Subcutaneous abdominal adipose tissue (tissue), 5 donors: ENCODE results near the gene PCNX3.

Experiments used
- H3K27ac ChIP-seq: one replicate; pipeline ENCODE4 v1.7.0; 2013; ENCODE audit warnings: low read depth, mild to moderate bottlenecking, inconsistent platforms, low read length, moderate library complexity
- H3K27me3 ChIP-seq, 5 donors: one replicate each; pipeline ENCODE4 v1.7.0; 2013; ENCODE audit warnings: low read length in 5 of 5, inconsistent platforms in 1 of 5; ENCODE audit not compliant: control insufficient read depth in 5 of 5, insufficient read depth in 4 of 5
- H3K36me3 ChIP-seq, 5 donors: one replicate each; pipeline ENCODE4 v1.7.0; 2013; ENCODE audit warnings: low read length in 5 of 5; ENCODE audit not compliant: control insufficient read depth in 5 of 5, insufficient read depth in 5 of 5
- H3K4me1 ChIP-seq, 5 donors: one replicate each; pipeline ENCODE4 v1.7.0; 2013; ENCODE audit warnings: low read length in 5 of 5, mild to moderate bottlenecking in 3 of 5, moderate library complexity in 1 of 5; ENCODE audit not compliant: control insufficient read depth in 5 of 5, insufficient read depth in 5 of 5
- H3K4me3 ChIP-seq, 5 donors: one replicate each; pipeline ENCODE4 v1.7.0; 2013; ENCODE audit warnings: low read length in 5 of 5, low read depth in 1 of 5
- H3K9ac ChIP-seq, 5 donors: one replicate each; pipeline ENCODE4 v1.7.0; 2013; ENCODE audit warnings: low read length in 5 of 5, mild to moderate bottlenecking in 4 of 5, moderate library complexity in 3 of 5
- H3K9me3 ChIP-seq, 5 donors: one replicate each; pipeline ENCODE4 v1.7.0; 2013; ENCODE audit warnings: low read length in 5 of 5; ENCODE audit not compliant: control insufficient read depth in 5 of 5
- donor health status: healthy.
- donor health status: healthy.
- donor health status: healthy.
- donor health status: healthy.
- donor health status: healthy.

Gene PCNX3

GRCh38 chr11:65574811-65575567, 40.6 kb upstream of the PCNX3 start:
- peak overlapping the region; percentile 50 to 97 (median 72) for H3K4me3 ChIP-seq
- H3K9ac ChIP-seq: peak overlapping the region; percentile 59 to 88 (median 74)
- peaks cover 9 to 75% (median 68%) of the 10 kb centered on the region in 5 donors for H3K4me1 ChIP-seq
- no peaks in the 10 kb centered on the region for H3K27me3 ChIP-seq
- H3K27ac ChIP-seq: peak overlapping the region; percentile 84
- peaks cover 0 to 19% (median 9%) of the 10 kb centered on the region in 5 donors for H3K36me3 ChIP-seq
- H3K9me3 ChIP-seq: no peaks in the 10 kb centered on the region

GRCh38 chr11:65575568-65576231, 39.9 kb upstream of the PCNX3 start, which contains the start of gene EHBP1L1:
Gene EHBP1L1, plus strand, starts transcription at chr11:65576053. Its CDS starts 250 bp downstream, at chr11:65576303.
- Histone ChIP-seq H3K4me1 (peaks cover 9 to 71% (median 65%) of the 10 kb centered on the region in 5 donors), H3K27ac (peak within 1 kb of the TSS; percentile 84), H3K9me3 (no peaks in the 10 kb centered on the region), H3K4me3 (peak within 1 kb of the TSS; percentile 66 to 97 (median 72)), H3K9ac (peak within 1 kb of the TSS; percentile 63 to 88 (median 81)), H3K36me3 (peaks cover 0 to 26% (median 16%) of the 10 kb centered on the region in 5 donors), H3K27me3 (no peaks in the 10 kb centered on the region)

GRCh38 chr11:65576232-65576866, 39.2 kb upstream of the PCNX3 start:
- Histone ChIP-seq H3K36me3 (peaks cover 0 to 32% (median 21%) of the 10 kb centered on the region in 5 donors), H3K4me3 (peak overlapping the region; percentile 62 to 77 (median 66)), H3K9ac (peak overlapping the region; percentile 28 to 81 (median 43)), H3K4me1 (peaks cover 9 to 64% (median 58%) of the 10 kb centered on the region in 5 donors), H3K27ac (peak overlapping the region; percentile 75), H3K27me3 (no peaks in the 10 kb centered on the region), H3K9me3 (no peaks in the 10 kb centered on the region)

GRCh38 chr11:65576867-65577755, 38.5 kb upstream of the PCNX3 start:
- Histone ChIP-seq H3K9ac (peak overlapping the region; percentile 28 to 81 (median 43)), H3K4me3 (peak overlapping the region; percentile 62 to 77 (median 66)), H3K27me3 (no peaks in the 10 kb centered on the region), H3K36me3 (peaks cover 0 to 39% (median 29%) of the 10 kb centered on the region in 5 donors), H3K27ac (peak overlapping the region; percentile 75), H3K9me3 (no peaks in the 10 kb centered on the region), H3K4me1 (peaks cover 5 to 57% (median 51%) of the 10 kb centered on the region in 5 donors)

GRCh38 chr11:65577756-65578109, 37.8 kb upstream of the PCNX3 start:
- Histone ChIP-seq H3K27ac (peak overlapping the region; percentile 75), H3K27me3 (no peaks in the 10 kb centered on the region), H3K9ac (peak overlapping the region in 3 of 5 donors; percentile 21 to 71 (median 43)), H3K36me3 (peaks cover 0 to 43% (median 29%) of the 10 kb centered on the region in 5 donors), H3K9me3 (no peaks in the 10 kb centered on the region), H3K4me3 (peak overlapping the region; percentile 25 to 77 (median 66)), H3K4me1 (peaks cover 5 to 55% (median 50%) of the 10 kb centered on the region in 5 donors)

- no peaks in the 10 kb centered on the region for H3K27me3 ChIP-seq
- peak overlapping the region in 1 of 5 donors; percentile 71 for H3K9ac ChIP-seq
- peak overlapping the region; percentile 75 for H3K27ac ChIP-seq
- H3K36me3 ChIP-seq: peaks cover 0 to 43% (median 29%) of the 10 kb centered on the region in 5 donors
- H3K4me1 ChIP-seq: peaks cover 5 to 51% (median 47%) of the 10 kb centered on the region in 5 donors
- H3K9me3 ChIP-seq: no peaks in the 10 kb centered on the region
- H3K4me3 ChIP-seq: peak overlapping the region in 3 of 5 donors; percentile 62 to 77 (median 73)
Measured at GRCh38 chr11:65578134-65578533, 37.4 kb upstream of the PCNX3 start.

- Histone ChIP-seq H3K27me3 (no peaks in the 10 kb centered on the region), H3K4me1 (peaks cover 5 to 46% (median 41%) of the 10 kb centered on the region in 5 donors), H3K9ac (no peak overlapping the region), H3K36me3 (peaks cover 0 to 44% (median 30%) of the 10 kb centered on the region in 5 donors), H3K9me3 (no peaks in the 10 kb centered on the region), H3K27ac (no peak overlapping the region), H3K4me3 (no peak overlapping the region)
Measured at GRCh38 chr11:65578667-65579066, 36.9 kb upstream of the PCNX3 start.

GRCh38 chr11:65579291-65579690, 36.3 kb upstream of the PCNX3 start:
- no peak overlapping the region for H3K4me3 ChIP-seq
- peaks cover 5 to 42% (median 38%) of the 10 kb centered on the region in 5 donors for H3K4me1 ChIP-seq
- no peak overlapping the region for H3K27ac ChIP-seq
- H3K9me3 ChIP-seq: no peaks in the 10 kb centered on the region
- H3K36me3 ChIP-seq: peaks cover 0 to 51% (median 36%) of the 10 kb centered on the region in 5 donors
- no peaks in the 10 kb centered on the region for H3K27me3 ChIP-seq
- no peak overlapping the region for H3K9ac ChIP-seq

- Histone ChIP-seq H3K9ac (no peak overlapping the region), H3K4me3 (no peak overlapping the region), H3K4me1 (peaks cover 3 to 33% (median 31%) of the 10 kb centered on the region in 5 donors), H3K27me3 (no peaks in the 10 kb centered on the region), H3K9me3 (no peaks in the 10 kb centered on the region), H3K27ac (no peak overlapping the region), H3K36me3 (peaks cover 0 to 57% (median 41%) of the 10 kb centered on the region in 5 donors)
Measured at GRCh38 chr11:65580031-65580692, 35.4 kb upstream of the PCNX3 start.
